Panc1 (cell line): Measurements from ENCODE around the gene BCAS3. TPM values are rescaled to one million over a fixed set of nuclear protein-coding genes. Genes with fewer than 3 reads are reported as not detected.
A peak's percentile ranks its signal among the peaks of the same experiment; 100 is the strongest.

Source experiments
- ATAC-seq: fragments of 200-7000 bp; cut with Tn5 transposase; 2 replicates; pipeline ENCODE4 v1.9.1; 2020; ENCODE audit warnings: mild to moderate bottlenecking, moderate library complexity
- BruUV-seq: library from RNA; stranded (reverse); fragments of 400-500 nt; replicated peaks from 2 replicates; lab custom pipeline; 2021; lab: Mats Ljungman, UMichigan
- CTCF ChIA-PET: fragments of 300-600 bp; sonication (Branson Sonifier 250); formaldehyde crosslinking; loops from one replicate; lab custom pipeline; 2022; ENCODE audit warnings: antibody characterized with exemption; lab: Charles Lee
- POLR2A ChIA-PET: fragments of 300-600 bp; sonication (Branson Sonifier 250); formaldehyde crosslinking; loops from one replicate; lab custom pipeline; 2022; ENCODE audit warnings: antibody characterized with exemption; lab: Charles Lee
- DNase-seq: peaks from one replicate; pipeline ENCODE4 v3.0.0-alpha.2; 2010; ENCODE audit warnings: low read depth, low spot score
- H3K27ac ChIP-seq: 2 replicates; pipeline ENCODE4 v1.5.1; 2011; ENCODE audit warnings: mild to moderate bottlenecking, low read length, inconsistent platforms
- H3K27me3 ChIP-seq: fragments of 200-500 bp; sonication (Bioruptor generic); 2 replicates; pipeline ENCODE4 v1.6.0; 2014; ENCODE audit warnings: low read length, inconsistent platforms; ENCODE audit not compliant: control insufficient read depth, insufficient read depth
- H3K36me3 ChIP-seq: fragments of 200-500 bp; sonication (Bioruptor generic); 2 replicates; pipeline ENCODE4 v1.5.1; 2014; ENCODE audit warnings: inconsistent platforms, mild to moderate bottlenecking, low read length, moderate library complexity; ENCODE audit not compliant: control insufficient read depth, insufficient read depth
- H3K4me1 ChIP-seq: 2 replicates; pipeline ENCODE4 v1.5.1; 2011; ENCODE audit warnings: inconsistent platforms, mild to moderate bottlenecking, low read length, moderate library complexity; ENCODE audit not compliant: control insufficient read depth, insufficient read depth
- H3K4me3 ChIP-seq, 2 experiments: 2 replicates each; pipeline ENCODE4 v1.5.1; 2011 to 2012; ENCODE audit warnings: low read depth in 2 of 2, low read length in 2 of 2, mild to moderate bottlenecking in 2 of 2, inconsistent platforms in 1 of 2, moderate library complexity in 1 of 2
- H3K9me3 ChIP-seq: fragments of 200-500 bp; sonication (Bioruptor generic); 2 replicates; pipeline ENCODE4 v1.5.1; 2014; ENCODE audit warnings: low read depth, mild to moderate bottlenecking, inconsistent platforms, low read length, moderate library complexity; ENCODE audit not compliant: control insufficient read depth, insufficient read depth
- POLR2AphosphoS5 ChIP-seq: IDR thresholded peaks from 2 replicates; pipeline ENCODE4 v1.6.1; 2012; ENCODE audit warnings: mild to moderate bottlenecking, low read depth, low read length, moderate library complexity
- TCF7L2 ChIP-seq: IDR thresholded peaks from 2 replicates; pipeline ENCODE4 v1.6.1; 2011; ENCODE audit warnings: mild to moderate bottlenecking, low read depth, low read length, inconsistent platforms
- in situ Hi-C: cut with HindIII; loops from 2 replicates; pipeline ENCODE4 v1.10.0; 2016; ENCODE audit warnings: low sequenced_read_pairs, low pct_unique_long_range_greater_than_20kb
- intact Hi-C: fragments of 100-400 bp; cut with micrococcal nuclease; formaldehyde crosslinking; loops from one replicate; pipeline ENCODE4 v1.10.0; 2022; ENCODE audit not compliant: unreplicated experiment
- total RNA-seq: library from RNA; stranded (reverse); gene quantifications from one replicate; pipeline ENCODE4 v1.2.1, GENCODE V29; 2021; ENCODE audit not compliant: unreplicated experiment
- TF ChIP-seq, protein P1 (sequence below): fragments of 450-650 bp; IDR thresholded peaks from 2 replicates; pipeline ENCODE4 v1.5.1; 2017; ENCODE audit warnings: mild to moderate bottlenecking
- TF ChIP-seq, protein P2 (sequence below), 2 experiments: IDR thresholded peaks; 2 replicates each; pipeline ENCODE4 v1.6.1; 2011 to 2012; ENCODE audit warnings: low read depth in 2 of 2, control low read depth in 1 of 2, low read length in 1 of 2, mild to moderate bottlenecking in 1 of 2, moderate library complexity in 1 of 2; ENCODE audit not compliant: insufficient read depth in 1 of 2

Gene BCAS3
- total RNA-seq, 1 experiment from 2014 or later = 9.3 TPM

DNA sequence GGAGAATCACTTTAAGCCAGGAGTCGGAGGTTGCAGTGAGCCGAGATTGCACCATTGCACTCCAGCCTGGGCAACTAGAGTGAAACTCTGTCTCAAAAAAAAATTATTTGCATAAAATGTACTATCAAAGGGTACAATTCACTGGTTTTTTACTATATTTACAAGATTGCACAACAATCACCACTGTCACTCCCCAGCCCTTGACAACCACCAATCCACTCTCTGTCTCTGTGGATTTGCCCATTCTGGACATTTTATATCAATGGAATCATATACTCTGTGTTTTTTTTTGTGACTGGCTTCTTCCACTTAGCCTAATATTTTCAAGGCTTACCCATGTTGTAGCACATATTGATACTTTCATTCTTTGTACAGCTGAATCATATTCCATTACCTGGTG, 740.8 kb downstream of the BCAS3 start:
- H3K36me3 ChIP-seq = no peaks in the 10 kb centered on the region
- CTCF ChIA-PET = no interaction called here
- ATAC-seq (no peak), DNase-seq (no peak)
- peaks cover 10% of the 10 kb centered on the region for H3K4me1 ChIP-seq
- no TSS peak for BruUV-seq
- H3K27me3 ChIP-seq = no peaks in the 10 kb centered on the region; the same call in 1 of the 2 replicates
- in situ Hi-C loops = no loop called here
- H3K4me3 ChIP-seq = no peak overlapping the region
- intact Hi-C loops = no loop called here
- POLR2A ChIA-PET = no interaction called here
- no peak overlapping the region for H3K27ac ChIP-seq
- H3K9me3 ChIP-seq = no peaks in the 10 kb centered on the region
- no peak for TF ChIP-seq POLR2AphosphoS5
- TF ChIP-seq TCF7L2 = no peak
- TF ChIP-seq, protein P1, sequence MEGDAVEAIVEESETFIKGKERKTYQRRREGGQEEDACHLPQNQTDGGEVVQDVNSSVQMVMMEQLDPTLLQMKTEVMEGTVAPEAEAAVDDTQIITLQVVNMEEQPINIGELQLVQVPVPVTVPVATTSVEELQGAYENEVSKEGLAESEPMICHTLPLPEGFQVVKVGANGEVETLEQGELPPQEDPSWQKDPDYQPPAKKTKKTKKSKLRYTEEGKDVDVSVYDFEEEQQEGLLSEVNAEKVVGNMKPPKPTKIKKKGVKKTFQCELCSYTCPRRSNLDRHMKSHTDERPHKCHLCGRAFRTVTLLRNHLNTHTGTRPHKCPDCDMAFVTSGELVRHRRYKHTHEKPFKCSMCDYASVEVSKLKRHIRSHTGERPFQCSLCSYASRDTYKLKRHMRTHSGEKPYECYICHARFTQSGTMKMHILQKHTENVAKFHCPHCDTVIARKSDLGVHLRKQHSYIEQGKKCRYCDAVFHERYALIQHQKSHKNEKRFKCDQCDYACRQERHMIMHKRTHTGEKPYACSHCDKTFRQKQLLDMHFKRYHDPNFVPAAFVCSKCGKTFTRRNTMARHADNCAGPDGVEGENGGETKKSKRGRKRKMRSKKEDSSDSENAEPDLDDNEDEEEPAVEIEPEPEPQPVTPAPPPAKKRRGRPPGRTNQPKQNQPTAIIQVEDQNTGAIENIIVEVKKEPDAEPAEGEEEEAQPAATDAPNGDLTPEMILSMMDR = no peak

DNA sequence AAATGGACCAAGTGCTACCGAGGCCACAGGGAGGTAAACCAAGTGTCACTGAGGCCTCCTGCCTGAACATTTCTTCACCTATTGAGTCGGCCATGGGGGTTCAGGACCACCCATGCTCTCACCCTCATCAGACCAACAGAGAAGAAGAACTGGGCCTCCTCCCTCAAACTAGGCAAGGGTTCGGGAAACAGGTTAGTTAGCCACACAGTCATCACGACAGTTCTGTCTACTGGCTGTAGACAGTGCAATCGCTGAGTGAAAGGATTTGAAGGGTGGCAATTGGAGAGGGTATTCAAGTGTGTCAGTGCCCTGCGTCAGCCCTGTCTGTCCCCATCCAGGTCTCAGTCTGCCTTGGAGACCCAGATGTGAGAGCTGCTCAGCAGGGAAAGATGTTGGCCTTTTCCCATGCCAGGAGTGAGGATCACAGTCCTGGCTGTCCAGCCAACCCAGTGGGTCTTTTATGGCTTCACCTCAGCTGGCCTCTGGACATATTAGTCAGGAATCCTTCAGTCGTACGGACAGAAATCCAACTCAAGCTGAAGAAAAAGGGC, 741.9 kb downstream of the BCAS3 start:
- in situ Hi-C loops = no loop called here
- no TSS peak for BruUV-seq

DNA sequence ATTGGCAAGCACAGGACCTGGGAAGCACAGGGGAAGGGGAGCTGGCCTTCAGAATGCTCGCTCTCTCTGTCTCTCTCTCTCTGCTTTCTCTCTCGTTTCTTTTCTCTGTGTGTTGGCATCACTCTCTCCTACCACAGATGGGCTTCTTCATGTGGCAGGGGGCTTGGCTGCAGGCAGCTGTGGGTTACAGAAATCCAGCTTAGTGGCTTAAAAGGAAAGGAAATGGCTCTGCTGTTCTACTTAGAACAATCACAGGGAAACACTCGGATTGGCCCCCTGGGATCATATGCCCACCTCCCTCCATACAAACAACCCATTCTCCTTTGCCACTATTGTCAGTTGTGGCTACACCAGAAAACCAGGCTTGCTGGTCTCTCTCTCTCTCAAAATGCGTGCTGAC, 742.4 kb downstream of the BCAS3 start:
- in situ Hi-C loops = no loop called here
- ChIA-PET CTCF (interaction anchor here (0.6 kb wide), 2 partner anchors 28 to 131 kb away, joined by 3 to 4 read pairs; no protein-coding TSS in a partner anchor), POLR2A (interaction anchor here (0.6 to 0.7 kb wide), 3 partner anchors 39 to 487 kb away, joined by 3 to 7 read pairs (median 3); no protein-coding TSS in a partner anchor)
- ATAC-seq = no peak
- no peak for DNase-seq
- BruUV-seq = no TSS peak
- H3K36me3 ChIP-seq = no peaks in the 10 kb centered on the region
- H3K4me3 ChIP-seq = no peak overlapping the region
- no peaks in the 10 kb centered on the region for H3K9me3 ChIP-seq
- intact Hi-C loops = no loop called here
- H3K27me3 ChIP-seq = no peaks in the 10 kb centered on the region; the same call in 1 of the 2 replicates
- no peak overlapping the region; the same call in 1 of the 2 replicates for H3K27ac ChIP-seq
- TF ChIP-seq TCF7L2 = no peak
- TF ChIP-seq, protein P1 = no peak
- TF ChIP-seq, protein P2, sequence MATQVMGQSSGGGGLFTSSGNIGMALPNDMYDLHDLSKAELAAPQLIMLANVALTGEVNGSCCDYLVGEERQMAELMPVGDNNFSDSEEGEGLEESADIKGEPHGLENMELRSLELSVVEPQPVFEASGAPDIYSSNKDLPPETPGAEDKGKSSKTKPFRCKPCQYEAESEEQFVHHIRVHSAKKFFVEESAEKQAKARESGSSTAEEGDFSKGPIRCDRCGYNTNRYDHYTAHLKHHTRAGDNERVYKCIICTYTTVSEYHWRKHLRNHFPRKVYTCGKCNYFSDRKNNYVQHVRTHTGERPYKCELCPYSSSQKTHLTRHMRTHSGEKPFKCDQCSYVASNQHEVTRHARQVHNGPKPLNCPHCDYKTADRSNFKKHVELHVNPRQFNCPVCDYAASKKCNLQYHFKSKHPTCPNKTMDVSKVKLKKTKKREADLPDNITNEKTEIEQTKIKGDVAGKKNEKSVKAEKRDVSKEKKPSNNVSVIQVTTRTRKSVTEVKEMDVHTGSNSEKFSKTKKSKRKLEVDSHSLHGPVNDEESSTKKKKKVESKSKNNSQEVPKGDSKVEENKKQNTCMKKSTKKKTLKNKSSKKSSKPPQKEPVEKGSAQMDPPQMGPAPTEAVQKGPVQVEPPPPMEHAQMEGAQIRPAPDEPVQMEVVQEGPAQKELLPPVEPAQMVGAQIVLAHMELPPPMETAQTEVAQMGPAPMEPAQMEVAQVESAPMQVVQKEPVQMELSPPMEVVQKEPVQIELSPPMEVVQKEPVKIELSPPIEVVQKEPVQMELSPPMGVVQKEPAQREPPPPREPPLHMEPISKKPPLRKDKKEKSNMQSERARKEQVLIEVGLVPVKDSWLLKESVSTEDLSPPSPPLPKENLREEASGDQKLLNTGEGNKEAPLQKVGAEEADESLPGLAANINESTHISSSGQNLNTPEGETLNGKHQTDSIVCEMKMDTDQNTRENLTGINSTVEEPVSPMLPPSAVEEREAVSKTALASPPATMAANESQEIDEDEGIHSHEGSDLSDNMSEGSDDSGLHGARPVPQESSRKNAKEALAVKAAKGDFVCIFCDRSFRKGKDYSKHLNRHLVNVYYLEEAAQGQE (IDR thresholded peaks at IDR 0.05; ENCODE audit: insufficient read depth in 1 of 2, low read depth in 2 of 2, low read length in 1 of 2) = no peak
- H3K4me1 ChIP-seq = peaks cover 7% of the 10 kb centered on the region; the same call in 1 of the 2 replicates

More for the DNA sequence above, 741.9 kb downstream of the BCAS3 start:
- TF ChIP-seq POLR2AphosphoS5 = no peak
- Histone ChIP-seq H3K27ac (peak overlapping the region; percentile 17; the same call in 1 of the 2 replicates), H3K36me3 (no peaks in the 10 kb centered on the region), H3K9me3 (no peaks in the 10 kb centered on the region), H3K4me1 (peaks cover 7% of the 10 kb centered on the region), H3K27me3 (no peaks in the 10 kb centered on the region; the same call in 1 of the 2 replicates), H3K4me3 (no peak overlapping the region)
- DNase-seq = no peak
- intact Hi-C loops = no loop called here
- ChIA-PET POLR2A (no interaction called here), CTCF (no interaction called here)
- ATAC-seq = no peak
